A549 (cell line): ENCODE results near the gene USP54. TPM values are rescaled to one million over a fixed set of nuclear protein-coding genes. Genes with fewer than 3 reads are reported as not detected.

Experiments used
- ATAC-seq, 2 experiments: fragments of 200-7000 bp in 1 of 2; fragments of >200 bp in 1 of 2; cut with Nextera tagmentation in 1 of 2; cut with Tn5 transposase in 1 of 2; 3 replicates each; pipeline versions ENCODE4 v1.8.0 to v1.9.1; 2018 to 2020; ENCODE audit warnings: mild to moderate bottlenecking in 1 of 2, moderate library complexity in 1 of 2
- CTCF ChIA-PET: fragments of 300-600 bp; sonication (Branson Sonifier 250); formaldehyde crosslinking; extraction: SDS; loops from one replicate; lab custom pipeline; 2021; ENCODE audit warnings: antibody characterized with exemption, inconsistent platforms; lab: Yijun Ruan, JAX
- POLR2A ChIA-PET: fragments of 350-600 bp; formaldehyde crosslinking; extraction: SDS; loops from one replicate; lab custom pipeline; 2021; ENCODE audit warnings: antibody characterized with exemption, inconsistent platforms; lab: Yijun Ruan, JAX
- DNase-seq, 2 experiments: peaks; one replicate each; pipeline versions ENCODE4 v3.0.0 to v3.0.0-alpha.2; 2011 to 2016; ENCODE audit warnings: low read depth in 1 of 2, low spot score in 1 of 2
- FAIRE-seq: peaks from 2 replicates; lab custom pipeline; 2011; peaks lifted over from hg19 to GRCh38; lab: Jason Lieb, UNC
- H3K27ac ChIP-seq, 2 experiments: fragments of >200 bp; sonication (Bioruptor Twin); formaldehyde crosslinking; 3 replicates each; pipeline ENCODE4 v1.5.1; 2016 to 2017
- H3K4me1 ChIP-seq: fragments of >200 bp; sonication (Bioruptor Twin); formaldehyde crosslinking; 3 replicates; pipeline ENCODE4 v1.6.1; 2016
- H3K4me2 ChIP-seq: fragments of >200 bp; sonication (Bioruptor Twin); formaldehyde crosslinking; 3 replicates; pipeline ENCODE4 v1.6.1; 2016
- H3K4me3 ChIP-seq: fragments of >200 bp; sonication (Bioruptor Twin); formaldehyde crosslinking; 3 replicates; pipeline ENCODE4 v1.5.1; 2016
- H3K9me3 ChIP-seq: fragments of >200 bp; sonication (Bioruptor Twin); formaldehyde crosslinking; 3 replicates; pipeline ENCODE4 v1.6.1; 2016
- CBX8 ChIP-seq: fragments of 200-600 bp; sonication (generic); IDR thresholded peaks from 2 replicates; pipeline ENCODE4 v1.6.1; 2016
- CHD2 ChIP-seq: fragments of 150-350 bp; IDR thresholded peaks from 2 replicates; pipeline ENCODE4 v1.6.1; 2014; ENCODE audit warnings: low read length; ENCODE audit not compliant: partially characterized antibody
- EHF ChIP-seq: fragments of 250-450 bp; sonication (Bioruptor Pico); IDR thresholded peaks from 2 replicates; pipeline ENCODE4 v1.5.0; 2020; ENCODE audit warnings: mild to moderate bottlenecking
- EHMT2 ChIP-seq: fragments of 200-600 bp; sonication (generic); IDR thresholded peaks from 2 replicates; pipeline ENCODE4 v1.6.1; 2016; ENCODE audit warnings: antibody characterized with exemption, low read depth, mild to moderate bottlenecking, moderate library complexity
- FOSB ChIP-seq: fragments of 250-450 bp; sonication (Bioruptor Pico); IDR thresholded peaks from 2 replicates; pipeline ENCODE4 v1.5.0; 2020; ENCODE audit warnings: mild to moderate bottlenecking, moderate library complexity
- FOSL2 ChIP-seq, 2 experiments: fragments of 450-650 bp in 1 of 2; fragments of >200 bp in 1 of 2; sonication (Bioruptor Twin) in 1 of 2; formaldehyde crosslinking; IDR thresholded peaks; 2 replicates each; pipeline versions ENCODE4 v1.5.0 to v1.6.1; 2016 to 2020; ENCODE audit warnings: mild to moderate bottlenecking in 1 of 2, moderate library complexity in 1 of 2
- FOXS1 ChIP-seq: fragments of 250-450 bp; sonication (Bioruptor Pico); IDR thresholded peaks from 2 replicates; pipeline ENCODE4 v1.5.0; 2020; ENCODE audit warnings: mild to moderate bottlenecking, moderate library complexity
- GATA3 ChIP-seq: IDR thresholded peaks from 2 replicates; pipeline ENCODE4 v1.6.1; 2012; ENCODE audit warnings: borderline replicate concordance
- HOXB13 ChIP-seq: fragments of 250-450 bp; sonication (Bioruptor Pico); IDR thresholded peaks from 2 replicates; pipeline ENCODE4 v1.5.0; 2020; ENCODE audit warnings: low read depth, mild to moderate bottlenecking, moderate library complexity
- JUN ChIP-seq, 2 experiments: fragments of >200 bp; sonication (Bioruptor Twin); formaldehyde crosslinking; IDR thresholded peaks; 2 replicates in 1 of 2; 3 replicates in 1 of 2; pipeline ENCODE4 v1.6.1; 2016 to 2017
- JUNB ChIP-seq: fragments of >200 bp; sonication (Bioruptor Twin); formaldehyde crosslinking; IDR thresholded peaks from 2 replicates; pipeline ENCODE4 v1.6.1; 2016
- MAZ ChIP-seq: fragments of 150-350 bp; IDR thresholded peaks from 2 replicates; pipeline ENCODE4 v1.6.1; 2014; ENCODE audit warnings: antibody characterized with exemption, low read depth, low read length, borderline replicate concordance
- MYC ChIP-seq: IDR thresholded peaks from 2 replicates; pipeline ENCODE4 v1.6.1; 2012; ENCODE audit warnings: mild to moderate bottlenecking, inconsistent platforms, low read length, improper control_type of control experiment, borderline replicate concordance
- PHF8 ChIP-seq: fragments of 200-600 bp; sonication (generic); IDR thresholded peaks from 2 replicates; pipeline ENCODE4 v1.6.1; 2016; ENCODE audit warnings: low read depth, mild to moderate bottlenecking, antibody characterized with exemption, moderate library complexity, borderline replicate concordance
- POLR2AphosphoS2 ChIP-seq: conservative IDR thresholded peaks from 2 replicates; pipeline ENCODE4 v1.6.1; 2012; ENCODE audit warnings: low read length, improper control_type of control experiment, inconsistent platforms
- RARB ChIP-seq: fragments of 250-450 bp; sonication (Bioruptor Pico); IDR thresholded peaks from 2 replicates; pipeline ENCODE4 v1.8.0; 2021; ENCODE audit warnings: mild to moderate bottlenecking, moderate library complexity
- RCOR1 ChIP-seq: fragments of 150-350 bp; IDR thresholded peaks from 2 replicates; pipeline ENCODE4 v1.6.1; 2014; ENCODE audit warnings: antibody characterized with exemption, low read length, low read depth
- RFX5 ChIP-seq: fragments of 450-650 bp; IDR thresholded peaks from 2 replicates; pipeline ENCODE4 v1.7.1; 2014; ENCODE audit warnings: antibody characterized with exemption, mild to moderate bottlenecking, moderate library complexity
- SREBF2 ChIP-seq: fragments of 450-650 bp; IDR thresholded peaks from 2 replicates; pipeline ENCODE4 v1.6.1; 2014; ENCODE audit warnings: mild to moderate bottlenecking, moderate library complexity
- TFCP2L1 ChIP-seq: fragments of 250-450 bp; sonication (Bioruptor Pico); IDR thresholded peaks from 2 replicates; pipeline ENCODE4 v1.5.0; 2021; ENCODE audit warnings: mild to moderate bottlenecking
- TP53 ChIP-seq: fragments of 250-450 bp; sonication (Bioruptor Pico); IDR thresholded peaks from 2 replicates; pipeline ENCODE4 v1.5.0; 2021; ENCODE audit warnings: mild to moderate bottlenecking, moderate library complexity
- ZSCAN20 ChIP-seq: fragments of 250-450 bp; sonication (Bioruptor Pico); IDR thresholded peaks from 2 replicates; pipeline ENCODE4 v1.8.0; 2022; ENCODE audit warnings: mild to moderate bottlenecking, moderate library complexity
- WGBS: methylation state at CpG from one replicate; pipeline ENCODE4 v1.1.6; 2017; ENCODE audit errors: missing lambda C conversion rate; 5-methylcytosine and 5-hydroxymethylcytosine counted together
- polyA plus RNA-seq, 4 experiments: library from polyadenylated mRNA; depleted of rRNA in 3 of 4; stranded (reverse); fragments of >200 nt; fragmentation: RNase III in 1 of 4; extraction: RNeasy Plus Mini Kit Qiagen cat#74134 plus additional on column Dnase treatment in 1 of 4; gene quantifications; 2 replicates in 3 of 4; 3 replicates in 1 of 4; pipeline ENCODE4 v1.2.3, GENCODE V29; 2011 to 2017
- TF ChIP-seq, protein P1 (sequence below): fragments of >200 bp; sonication (Bioruptor Twin); formaldehyde crosslinking; IDR thresholded peaks from 2 replicates; pipeline ENCODE4 v1.6.1; 2016
- TF ChIP-seq, protein P2 (sequence below): fragments of 450-650 bp; IDR thresholded peaks from 2 replicates; pipeline ENCODE4 v1.6.1; 2014; ENCODE audit warnings: antibody characterized with exemption
- TF ChIP-seq, protein P3 (sequence below): fragments of 150-350 bp; IDR thresholded peaks from 2 replicates; pipeline ENCODE4 v1.6.1; 2014; ENCODE audit warnings: low read depth, mild to moderate bottlenecking, low read length

The USP54 gene
- polyA plus RNA-seq, 2 of the 4 experiments (the other 2 are of a cell fraction) = 8.8 to 32.5 TPM

DNA sequence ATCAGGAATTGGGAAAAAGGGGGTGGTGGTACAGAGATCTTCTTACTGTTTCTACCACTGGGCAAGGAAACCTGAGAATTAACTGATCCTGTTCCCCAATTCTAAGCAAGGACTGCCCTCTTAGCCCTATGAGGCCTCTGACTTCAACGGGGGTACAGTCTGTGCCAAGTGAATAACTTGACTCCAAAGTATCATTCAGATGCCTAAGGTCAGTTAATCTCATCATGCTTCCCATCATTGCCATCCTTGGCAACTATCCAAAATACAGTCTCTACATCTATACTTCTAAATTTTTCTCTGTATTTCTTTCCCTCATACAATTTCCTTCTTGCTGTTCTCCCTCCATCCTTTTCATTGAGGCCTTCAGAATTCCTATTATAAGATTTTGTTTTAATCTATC, 105.8 kb downstream of the USP54 start:
- DNase-seq = no peak
- TF ChIP-seq CBX8 (no peak), CHD2 (no peak), TFCP2L1 (CRISPR knock-in tag) (no peak), FOSL2 (IDR thresholded peaks at IDR 0.05) (no peak), FOSL2 (CRISPR knock-in tag; IDR thresholded peaks at IDR 0.05) (no peak), RARB (no peak), TP53 (no peak), RFX5 (no peak), PHF8 (no peak), FOSB (no peak), MYC (no peak), ZSCAN20 (CRISPR knock-in tag) (no peak)
- TF ChIP-seq, protein P1, sequence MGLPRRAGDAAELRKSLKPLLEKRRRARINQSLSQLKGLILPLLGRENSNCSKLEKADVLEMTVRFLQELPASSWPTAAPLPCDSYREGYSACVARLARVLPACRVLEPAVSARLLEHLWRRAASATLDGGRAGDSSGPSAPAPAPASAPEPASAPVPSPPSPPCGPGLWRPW = no peak
- TF ChIP-seq, protein P2, sequence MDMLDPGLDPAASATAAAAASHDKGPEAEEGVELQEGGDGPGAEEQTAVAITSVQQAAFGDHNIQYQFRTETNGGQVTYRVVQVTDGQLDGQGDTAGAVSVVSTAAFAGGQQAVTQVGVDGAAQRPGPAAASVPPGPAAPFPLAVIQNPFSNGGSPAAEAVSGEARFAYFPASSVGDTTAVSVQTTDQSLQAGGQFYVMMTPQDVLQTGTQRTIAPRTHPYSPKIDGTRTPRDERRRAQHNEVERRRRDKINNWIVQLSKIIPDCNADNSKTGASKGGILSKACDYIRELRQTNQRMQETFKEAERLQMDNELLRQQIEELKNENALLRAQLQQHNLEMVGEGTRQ = no peak
- ChIA-PET CTCF (no interaction called here), POLR2A (no interaction called here)
- Histone ChIP-seq H3K4me2 (no peak overlapping the region), H3K4me3 (no peak overlapping the region), H3K27ac (no peak overlapping the region), H3K9me3 (no peaks in the 10 kb centered on the region), H3K4me1 (peaks cover 6% of the 10 kb centered on the region; the same call in 2 of the 3 replicates)
- FAIRE-seq = no peak
- WGBS = 33% methylated on average over 1 of the region's 1 CpG
- ATAC-seq = no peak

DNA sequence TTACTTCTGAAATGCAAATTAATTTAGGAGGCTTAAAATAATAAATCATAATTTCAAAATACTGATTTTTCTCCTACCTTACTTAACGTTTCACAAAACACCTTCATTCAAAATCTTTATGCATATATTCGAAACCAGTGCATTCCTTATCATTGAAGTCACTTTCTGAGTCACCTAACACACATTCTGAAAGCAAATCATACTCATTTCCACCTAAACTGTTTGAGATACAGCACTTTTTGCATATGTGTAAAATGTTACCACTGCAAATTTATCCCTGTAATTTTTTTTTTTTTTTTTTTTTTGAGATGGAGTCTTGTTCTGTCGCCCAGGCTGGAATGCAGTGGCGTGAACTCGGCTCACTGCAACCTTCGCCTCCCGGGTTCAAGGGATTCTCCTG, 111.0 kb downstream of the USP54 start:
- Histone ChIP-seq H3K4me3 (no peak overlapping the region), H3K4me2 (no peak overlapping the region; the same call in 2 of the 3 replicates), H3K27ac (no peak overlapping the region), H3K9me3 (no peaks in the 10 kb centered on the region), H3K4me1 (peaks cover 11% of the 10 kb centered on the region; the same call in 2 of the 3 replicates)
- ChIA-PET POLR2A (no interaction called here), CTCF (interaction anchor here (0.7 kb wide), 1 partner anchor 10 kb away, joined by 3 read pairs; no protein-coding TSS in a partner anchor)
- no peak for DNase-seq
- WGBS = 67% methylated on average over 7 of the region's 7 CpGs
- no peak for FAIRE-seq
- TF ChIP-seq ZSCAN20 (CRISPR knock-in tag) = no peak
- TF ChIP-seq RCOR1 = no peak
- TF ChIP-seq EHMT2 = no peak
- no peak for TF ChIP-seq FOXS1 (CRISPR knock-in tag)
- no peak for TF ChIP-seq JUNB
- no peak for TF ChIP-seq POLR2AphosphoS2
- TF ChIP-seq, protein P3, sequence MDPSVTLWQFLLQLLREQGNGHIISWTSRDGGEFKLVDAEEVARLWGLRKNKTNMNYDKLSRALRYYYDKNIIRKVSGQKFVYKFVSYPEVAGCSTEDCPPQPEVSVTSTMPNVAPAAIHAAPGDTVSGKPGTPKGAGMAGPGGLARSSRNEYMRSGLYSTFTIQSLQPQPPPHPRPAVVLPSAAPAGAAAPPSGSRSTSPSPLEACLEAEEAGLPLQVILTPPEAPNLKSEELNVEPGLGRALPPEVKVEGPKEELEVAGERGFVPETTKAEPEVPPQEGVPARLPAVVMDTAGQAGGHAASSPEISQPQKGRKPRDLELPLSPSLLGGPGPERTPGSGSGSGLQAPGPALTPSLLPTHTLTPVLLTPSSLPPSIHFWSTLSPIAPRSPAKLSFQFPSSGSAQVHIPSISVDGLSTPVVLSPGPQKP = no peak
- TF ChIP-seq SREBF2 = no peak
- TF ChIP-seq GATA3 = no peak
- TF ChIP-seq MAZ = no peak
- TF ChIP-seq HOXB13 = no peak
- TF ChIP-seq JUN (IDR thresholded peaks at IDR 0.05) = no peak
- no peak for TF ChIP-seq TP53
- ATAC-seq = no peak

DNA sequence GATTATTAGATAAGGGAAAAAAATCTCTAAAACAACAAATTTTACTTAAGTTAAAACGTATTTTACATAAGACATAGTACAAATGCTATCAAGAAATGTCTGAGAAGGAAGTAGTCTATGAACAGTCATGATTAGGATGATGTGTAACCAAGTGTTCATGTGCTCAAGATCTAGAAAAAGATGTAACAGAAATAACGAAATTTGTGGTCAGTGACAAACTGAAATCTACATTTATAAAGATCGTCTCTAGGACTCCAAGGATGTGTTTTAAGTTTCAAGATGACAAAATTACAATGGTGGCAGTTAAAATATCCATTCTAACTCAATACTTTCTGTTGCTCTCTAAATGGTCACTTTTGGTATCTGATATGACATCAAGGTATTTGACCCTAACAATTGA, 112.5 kb downstream of the USP54 start:
- TF ChIP-seq TFCP2L1 (CRISPR knock-in tag) (no peak), MAZ (no peak), SREBF2 (no peak), EHF (CRISPR knock-in tag) (no peak)
- TF ChIP-seq, all 56 proteins: peak for 0
- ATAC-seq = no peak
- CTCF ChIA-PET = interaction anchor here (1.0 kb wide), 1 partner anchor 13 kb away, joined by 3 read pairs; no protein-coding TSS in a partner anchor
- FAIRE-seq = no peak
- Histone ChIP-seq H3K9me3 (no peaks in the 10 kb centered on the region), H3K4me3 (no peak overlapping the region), H3K4me1 (peaks cover 11% of the 10 kb centered on the region; the same call in 2 of the 3 replicates), H3K27ac (no peak overlapping the region), H3K4me2 (no peak overlapping the region)
- POLR2A ChIA-PET = no interaction called here
- WGBS = 88% methylated on average over 3 of the region's 3 CpGs
- no peak for DNase-seq
